DMS79 (cell line): ENCODE data around the gene IL1A.
A peak's percentile ranks its signal among the peaks of the same experiment; 100 is the strongest.

ENCODE experiments used
- DNase-seq: peaks from one replicate; lab custom pipeline; 2025; lab: John Stamatoyannopoulos, UW

IL1A gene

GRCh38 chr2:112726487-112727190 lies 57.7 kb downstream of the IL1A start:
- peak; percentile 93 for DNase-seq

GRCh38 chr2:112725545-112726457 lies 58.5 kb downstream of the IL1A start:
- no peak for DNase-seq

GRCh38 chr2:112724591-112725525 lies 59.4 kb downstream of the IL1A start:
- no peak for DNase-seq

- DNase-seq: no peak
These were observed 60.3 kb downstream of the IL1A start for GRCh38 chr2:112723995-112724394.
